ENCODE results near the gene KLF6. TPM values are rescaled to one million over a fixed set of nuclear protein-coding genes. Genes with fewer than 3 reads are reported as not detected.

Gene KLF6
- total RNA-seq, 1 donor from 2014 or later: 242 TPM

DNA sequence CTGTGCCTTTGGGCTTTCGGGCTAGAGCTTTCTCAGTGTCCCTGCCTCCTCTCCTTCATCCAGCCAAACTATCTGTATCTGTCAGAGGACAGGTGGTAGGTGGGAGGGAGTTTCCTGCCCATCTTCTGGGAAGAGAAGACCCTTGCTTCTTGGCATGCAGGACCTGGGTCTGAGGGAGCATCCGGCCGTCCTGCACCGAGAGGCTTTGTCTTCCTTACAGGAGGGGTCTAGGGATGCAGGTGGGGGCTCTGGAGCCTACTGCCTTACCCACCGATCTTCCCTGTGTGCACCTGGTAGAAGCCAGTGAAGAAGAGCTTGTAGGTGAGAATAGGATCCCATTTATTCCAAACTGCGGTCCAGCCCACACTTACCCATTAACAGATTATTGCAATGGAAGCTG lies 5.8 kb upstream of the KLF6 start:
- no peaks in the 10 kb centered on the region for H3K27me3 ChIP-seq (ENCODE audit: low read depth)
- TF ChIP-seq, protein P1, sequence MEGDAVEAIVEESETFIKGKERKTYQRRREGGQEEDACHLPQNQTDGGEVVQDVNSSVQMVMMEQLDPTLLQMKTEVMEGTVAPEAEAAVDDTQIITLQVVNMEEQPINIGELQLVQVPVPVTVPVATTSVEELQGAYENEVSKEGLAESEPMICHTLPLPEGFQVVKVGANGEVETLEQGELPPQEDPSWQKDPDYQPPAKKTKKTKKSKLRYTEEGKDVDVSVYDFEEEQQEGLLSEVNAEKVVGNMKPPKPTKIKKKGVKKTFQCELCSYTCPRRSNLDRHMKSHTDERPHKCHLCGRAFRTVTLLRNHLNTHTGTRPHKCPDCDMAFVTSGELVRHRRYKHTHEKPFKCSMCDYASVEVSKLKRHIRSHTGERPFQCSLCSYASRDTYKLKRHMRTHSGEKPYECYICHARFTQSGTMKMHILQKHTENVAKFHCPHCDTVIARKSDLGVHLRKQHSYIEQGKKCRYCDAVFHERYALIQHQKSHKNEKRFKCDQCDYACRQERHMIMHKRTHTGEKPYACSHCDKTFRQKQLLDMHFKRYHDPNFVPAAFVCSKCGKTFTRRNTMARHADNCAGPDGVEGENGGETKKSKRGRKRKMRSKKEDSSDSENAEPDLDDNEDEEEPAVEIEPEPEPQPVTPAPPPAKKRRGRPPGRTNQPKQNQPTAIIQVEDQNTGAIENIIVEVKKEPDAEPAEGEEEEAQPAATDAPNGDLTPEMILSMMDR (IDR thresholded peaks at IDR 0.05): no peak
- H3K36me3 ChIP-seq: no peaks in the 10 kb centered on the region
- H3K4me3 ChIP-seq: no peak overlapping the region
- ATAC-seq: no peak
- peaks cover 14% of the 10 kb centered on the region for H3K9me3 ChIP-seq
- intact Hi-C loops (cut with DNase I): no loop called here
- H3K4me1 ChIP-seq: no peaks in the 10 kb centered on the region
- DNase-seq: no peak
- H3K27ac ChIP-seq: no peak overlapping the region

DNA sequence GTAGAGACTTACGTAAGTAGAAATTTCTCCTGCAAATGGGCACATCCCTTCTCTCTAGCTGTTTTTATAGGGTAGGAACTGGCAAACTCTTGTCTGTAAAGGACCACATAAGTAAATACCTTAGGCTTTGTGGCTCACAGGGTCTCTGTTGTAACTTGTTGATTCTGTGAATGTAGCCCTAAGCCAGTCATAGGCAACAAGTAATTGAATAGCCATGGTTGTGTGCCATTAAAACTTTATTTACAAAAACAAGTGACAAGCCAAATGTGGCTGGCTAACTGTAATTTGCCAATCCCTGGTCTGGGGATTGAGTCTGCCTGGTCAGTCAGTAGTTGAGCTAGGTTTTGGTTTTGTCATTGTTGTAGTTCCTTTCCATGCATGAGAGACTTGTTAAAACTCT lies 5.3 kb upstream of the KLF6 start:
- DNase-seq (no peak), ATAC-seq (no peak)
- H3K27ac ChIP-seq: no peak overlapping the region
- TF ChIP-seq, protein P1 (IDR thresholded peaks at IDR 0.05): no peak
- H3K4me1 ChIP-seq: no peaks in the 10 kb centered on the region
- peaks cover 14% of the 10 kb centered on the region for H3K9me3 ChIP-seq
- intact Hi-C loops (cut with DNase I): no loop called here
- no peaks in the 10 kb centered on the region for H3K36me3 ChIP-seq
- no peak overlapping the region for H3K4me3 ChIP-seq
- no peaks in the 10 kb centered on the region for H3K27me3 ChIP-seq (ENCODE audit: low read depth)

DNA sequence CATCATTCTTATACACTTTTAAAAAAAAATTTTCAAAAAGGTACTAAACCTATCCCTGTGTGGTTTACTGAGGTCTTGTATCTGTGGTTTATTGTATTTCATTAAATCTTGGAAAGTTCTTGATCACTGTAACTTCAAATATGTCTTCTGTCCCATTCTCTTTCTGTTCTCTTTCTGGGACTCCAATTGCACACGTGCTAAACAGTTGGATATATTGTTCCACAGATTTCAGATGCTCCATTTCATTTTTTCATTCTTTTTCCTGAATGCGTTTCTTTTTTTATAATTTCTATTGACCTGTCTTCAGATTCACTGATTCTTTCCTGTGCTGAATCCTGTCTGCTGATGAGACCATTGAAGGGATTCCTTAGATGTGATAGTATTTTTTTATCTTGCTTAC lies 4.6 kb upstream of the KLF6 start:
- Histone ChIP-seq H3K9me3 (peaks cover 14% of the 10 kb centered on the region), H3K27ac (no peak overlapping the region), H3K4me1 (no peaks in the 10 kb centered on the region), H3K36me3 (no peaks in the 10 kb centered on the region), H3K4me3 (no peak overlapping the region), H3K27me3 (ENCODE audit: low read depth) (no peaks in the 10 kb centered on the region)
- DNase-seq (no peak), ATAC-seq (no peak)
- TF ChIP-seq, protein P1 (IDR thresholded peaks at IDR 0.05): no peak
- intact Hi-C loops (cut with DNase I): no loop called here

DNA sequence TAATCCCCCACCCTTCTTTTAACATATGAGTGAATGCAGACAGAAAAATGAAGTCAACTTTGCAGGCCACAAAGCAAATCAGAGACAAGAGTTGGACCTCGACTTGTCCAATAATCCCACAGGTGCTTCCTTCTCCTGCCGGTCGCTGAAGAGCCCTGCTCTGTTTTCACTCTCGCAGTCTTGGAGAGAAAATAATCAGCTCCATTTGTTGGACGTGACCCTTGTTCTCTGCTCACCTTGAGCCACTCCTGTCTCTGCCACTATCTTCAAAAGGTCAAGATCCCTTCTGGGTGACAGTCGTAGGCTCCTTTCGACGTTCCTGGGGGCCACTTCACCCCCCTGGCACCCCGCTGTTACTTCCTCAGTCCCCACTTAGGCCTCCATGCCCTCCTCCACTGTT lies 2.8 kb upstream of the KLF6 start:
- Histone ChIP-seq H3K36me3 (no peaks in the 10 kb centered on the region), H3K27me3 (ENCODE audit: low read depth) (no peaks in the 10 kb centered on the region), H3K27ac (no peak overlapping the region), H3K9me3 (peaks cover 8% of the 10 kb centered on the region), H3K4me3 (no peak overlapping the region), H3K4me1 (no peaks in the 10 kb centered on the region)
- DNase-seq (no peak), ATAC-seq (no peak)
- intact Hi-C loops (cut with DNase I): no loop called here
- TF ChIP-seq, protein P1 (IDR thresholded peaks at IDR 0.05): no peak

DNA sequence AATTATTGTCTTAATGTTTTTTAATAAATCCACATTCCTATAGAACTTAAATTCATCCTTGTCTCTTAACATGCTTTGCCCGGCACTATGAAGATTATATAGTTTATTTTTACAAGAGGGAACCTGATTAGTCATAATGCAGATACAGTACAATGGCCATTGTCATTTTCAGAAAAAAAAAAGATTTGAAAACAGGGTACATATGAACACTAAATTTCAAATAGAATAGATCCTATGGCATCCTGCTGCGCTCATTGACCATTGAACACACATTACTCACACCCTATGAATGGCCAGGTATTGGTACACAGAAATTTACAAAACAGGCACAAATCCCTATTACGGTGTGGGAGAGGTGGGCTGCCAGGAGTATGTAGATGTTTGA lies 2.0 kb upstream of the KLF6 start:
- peaks cover 8% of the 10 kb centered on the region for H3K9me3 ChIP-seq
- H3K36me3 ChIP-seq: peaks cover 3% of the 10 kb centered on the region
- no peak for DNase-seq
- TF ChIP-seq, protein P1 (IDR thresholded peaks at IDR 0.05): no peak
- H3K4me3 ChIP-seq: no peak overlapping the region
- intact Hi-C loops (cut with DNase I): no loop called here
- no peaks in the 10 kb centered on the region for H3K27me3 ChIP-seq (ENCODE audit: low read depth)
- H3K27ac ChIP-seq: peak overlapping the region; percentile 100
- H3K4me1 ChIP-seq: peaks cover 3% of the 10 kb centered on the region
- no peak for ATAC-seq
